ENCODE results near the gene LAMC2. TPM values are rescaled to one million over a fixed set of nuclear protein-coding genes. Genes with fewer than 3 reads are reported as not detected.

LAMC2 gene
- total RNA-seq, 1 donor from 2014 or later = not detected

- intact Hi-C loops (cut with micrococcal nuclease) = no loop called here
These were observed 18.4 kb upstream of the LAMC2 start for GRCh38 chr1:183167676-183168075.

- intact Hi-C loops (cut with micrococcal nuclease) = no loop called here
These were observed 17.8 kb upstream of the LAMC2 start for GRCh38 chr1:183168308-183168707.

- intact Hi-C loops (cut with micrococcal nuclease) = no loop called here
These were observed 12.2 kb upstream of the LAMC2 start for GRCh38 chr1:183173828-183174227.

GRCh38 chr1:183175631-183176030, 10.4 kb upstream of the LAMC2 start:
- intact Hi-C loops (cut with micrococcal nuclease) = no loop called here

- intact Hi-C loops (cut with micrococcal nuclease) = no loop called here
These were observed 7.5 kb upstream of the LAMC2 start for GRCh38 chr1:183178545-183178944.

GRCh38 chr1:183179033-183179432, 7.0 kb upstream of the LAMC2 start:
- intact Hi-C loops (cut with micrococcal nuclease) = no loop called here

- intact Hi-C loops (cut with micrococcal nuclease) = no loop called here
These were observed 5.8 kb upstream of the LAMC2 start for GRCh38 chr1:183180218-183180617.

GRCh38 chr1:183180634-183181056, 5.4 kb upstream of the LAMC2 start:
- intact Hi-C loops (cut with micrococcal nuclease) = no loop called here

GRCh38 chr1:183186841-183187240, 777 bp downstream of the LAMC2 start:
- intact Hi-C loops (cut with micrococcal nuclease) = no loop called here

GRCh38 chr1:183188240-183188639, 2.2 kb downstream of the LAMC2 start:
- intact Hi-C loops (cut with micrococcal nuclease) = no loop called here

GRCh38 chr1:183191833-183192232, 5.8 kb downstream of the LAMC2 start:
- intact Hi-C loops (cut with micrococcal nuclease) = no loop called here

- intact Hi-C loops (cut with micrococcal nuclease) = no loop called here
These were observed 8.0 kb downstream of the LAMC2 start for GRCh38 chr1:183193963-183194525.

GRCh38 chr1:183194527-183195141, 8.6 kb downstream of the LAMC2 start:
- intact Hi-C loops (cut with micrococcal nuclease) = loop anchor here (5.0 kb wide), 1 partner anchor 47 kb away; no protein-coding TSS in a partner anchor

GRCh38 chr1:183195142-183195574, 9.1 kb downstream of the LAMC2 start:
- intact Hi-C loops (cut with micrococcal nuclease) = loop anchor here (5.0 kb wide), 1 partner anchor 48 kb away; no protein-coding TSS in a partner anchor

- intact Hi-C loops (cut with micrococcal nuclease) = loop anchor here (5.0 kb wide), 1 partner anchor 50 kb away; no protein-coding TSS in a partner anchor
These were observed 11.7 kb downstream of the LAMC2 start for GRCh38 chr1:183197762-183198161.

GRCh38 chr1:183198463-183198862, 12.4 kb downstream of the LAMC2 start:
- intact Hi-C loops (cut with micrococcal nuclease) = loop anchor here (5.0 kb wide), 1 partner anchor 51 kb away; no protein-coding TSS in a partner anchor

- intact Hi-C loops (cut with micrococcal nuclease) = loop anchor here (5.0 kb wide), 1 partner anchor 52 kb away; no protein-coding TSS in a partner anchor
These were observed 13.2 kb downstream of the LAMC2 start for GRCh38 chr1:183199304-183199703.

GRCh38 chr1:183200451-183200850, 14.4 kb downstream of the LAMC2 start:
- intact Hi-C loops (cut with micrococcal nuclease) = no loop called here

- intact Hi-C loops (cut with micrococcal nuclease) = no loop called here
These were observed 17.0 kb downstream of the LAMC2 start for GRCh38 chr1:183203094-183203493.

- intact Hi-C loops (cut with micrococcal nuclease) = no loop called here
These were observed 19.2 kb downstream of the LAMC2 start for GRCh38 chr1:183205196-183205781.

- intact Hi-C loops (cut with micrococcal nuclease) = no loop called here
These were observed 20.6 kb downstream of the LAMC2 start for GRCh38 chr1:183206538-183207122.

GRCh38 chr1:183209533-183210158, 23.6 kb downstream of the LAMC2 start:
- intact Hi-C loops (cut with micrococcal nuclease) = no loop called here
